HG03060 (cell line): ENCODE measurements around the gene C1QL4.

Source experiments
- ATAC-seq: cut with Tn5 transposase; IDR thresholded peaks from one replicate; pipeline ENCODE4 v1.9.1; 2021; ENCODE audit warnings: low read depth, moderate number of reproducible peaks; ENCODE audit not compliant: unreplicated experiment

Gene C1QL4

GRCh38 chr12:49348781-49349180 is 11.8 kb upstream of the C1QL4 start:
- no peak for ATAC-seq

DNA sequence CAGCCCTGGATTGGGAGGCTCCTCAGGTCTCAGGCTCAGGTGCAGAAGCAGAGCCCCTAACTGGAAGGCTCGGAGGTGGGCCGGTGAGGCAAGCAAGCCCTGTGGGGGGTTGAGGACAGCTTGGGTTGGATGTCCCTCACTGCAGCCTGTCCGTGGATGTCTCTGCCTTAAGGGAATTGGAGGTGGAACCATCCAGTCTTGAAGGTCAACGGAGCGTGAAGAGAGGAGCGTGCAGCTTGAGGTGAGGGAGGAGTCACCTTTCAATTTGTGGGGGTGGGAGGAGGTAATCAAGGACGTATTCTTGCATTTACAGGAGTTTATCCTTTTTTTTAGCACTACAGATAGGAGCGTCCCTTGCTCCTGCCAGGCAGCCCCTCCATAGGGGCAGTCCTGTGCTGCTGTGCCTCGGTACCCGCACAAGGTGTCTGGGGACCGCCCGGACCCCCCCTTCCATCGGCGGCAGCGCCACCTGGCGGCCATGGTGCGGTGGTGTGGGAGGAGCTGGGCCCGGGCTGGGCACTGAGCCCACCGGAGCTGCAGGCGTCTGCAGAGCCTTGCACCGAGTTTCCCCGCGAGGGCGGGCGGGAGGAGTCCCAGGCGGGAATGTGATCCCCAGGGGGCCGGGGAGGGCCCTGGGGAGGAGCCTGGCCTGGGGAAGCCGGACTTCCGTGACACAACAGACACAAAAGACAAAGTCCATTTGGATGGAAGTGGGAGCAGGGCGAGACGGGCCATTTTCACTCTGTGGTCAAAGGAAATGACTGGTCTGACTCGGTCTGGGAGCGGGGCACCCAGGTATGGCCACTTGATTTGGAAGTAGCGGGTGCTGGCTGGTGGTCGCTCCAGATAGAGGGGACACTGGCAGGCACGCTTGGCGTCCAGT is 10.6 kb upstream of the C1QL4 start:
- ATAC-seq: no peak

DNA sequence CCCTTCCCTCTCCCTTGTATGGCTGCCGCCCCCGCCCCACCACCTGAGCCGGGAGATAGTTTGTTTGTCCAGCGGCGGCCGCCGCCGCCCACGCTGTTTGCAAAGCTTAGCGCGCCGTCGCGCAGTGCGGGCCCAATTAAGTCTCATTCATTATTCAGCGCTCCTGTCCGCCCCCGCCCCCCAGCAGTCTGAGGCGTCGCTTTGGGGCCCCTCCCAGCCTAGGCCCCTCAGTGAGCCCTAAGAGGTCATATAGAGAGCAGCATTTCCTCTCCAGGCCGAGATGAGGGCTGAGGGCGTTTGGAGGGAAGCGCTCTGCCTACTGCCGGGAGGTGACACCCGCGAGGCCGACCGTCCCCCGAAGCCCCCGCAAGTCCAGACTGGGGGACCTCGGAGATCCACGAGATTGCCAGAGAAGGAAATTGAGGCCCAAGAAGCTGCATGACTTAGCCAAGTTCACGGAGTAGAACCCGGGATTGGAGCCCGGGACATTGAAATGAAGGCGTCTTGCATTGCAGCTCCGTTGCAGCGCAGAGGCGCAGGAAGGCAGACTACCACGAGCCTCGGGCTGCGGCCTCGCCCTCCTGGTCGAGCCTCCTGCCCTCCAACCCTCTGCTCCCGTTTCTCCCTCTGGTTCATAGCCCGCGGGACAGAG is 9.8 kb upstream of the C1QL4 start, which contains the start of gene DNAJC22:
Gene DNAJC22 (plus strand): TSS at position 230 of the 652 bp plus-strand sequence. CDS start 1,985 bp downstream, outside the sequence.
- ATAC-seq: no peak

DNA sequence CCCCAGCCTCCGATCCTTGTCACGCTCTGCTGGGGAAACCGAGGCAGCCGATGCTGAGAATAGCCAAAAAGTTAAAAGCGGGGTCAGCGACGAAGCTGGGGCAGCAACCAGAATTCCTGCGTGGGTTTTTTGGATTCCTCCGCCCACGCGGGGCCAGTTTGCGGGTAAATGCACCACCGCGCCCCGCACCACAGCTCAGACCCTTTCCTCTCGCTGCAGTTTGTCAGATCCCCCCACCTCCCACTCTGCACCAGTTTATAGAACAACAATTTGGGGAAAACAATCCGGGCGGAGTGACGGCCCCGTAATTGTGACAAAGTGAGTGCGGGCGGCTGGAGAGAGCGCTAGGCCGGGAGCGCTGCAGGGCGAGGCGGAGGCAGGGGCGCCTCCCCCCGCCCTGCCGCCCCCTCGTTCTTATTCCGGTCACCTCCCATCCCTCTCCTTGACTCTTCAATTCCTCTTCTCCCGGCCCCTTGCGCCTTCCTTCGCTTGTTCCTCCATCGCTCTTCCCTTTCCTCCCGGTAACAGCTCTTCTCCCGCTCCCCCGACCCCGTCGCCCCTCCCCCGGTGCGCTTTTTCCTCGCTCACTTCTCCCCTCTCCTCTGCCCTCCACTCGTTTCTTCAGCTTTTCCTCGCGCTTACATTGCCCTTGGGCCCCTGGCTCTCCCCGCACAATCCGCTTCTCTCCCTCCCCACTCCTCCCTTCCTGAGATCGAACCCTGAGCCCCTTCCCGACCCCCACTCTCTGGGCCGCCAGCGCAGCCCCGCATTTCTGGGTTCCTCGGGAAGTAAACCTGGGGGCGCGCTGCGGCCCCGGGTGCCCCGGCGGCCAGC is 9.1 kb upstream of the C1QL4 start:
- no peak for ATAC-seq

GRCh38 chr12:49345051-49345824 is 8.2 kb upstream of the C1QL4 start:
- ATAC-seq: no peak

DNA sequence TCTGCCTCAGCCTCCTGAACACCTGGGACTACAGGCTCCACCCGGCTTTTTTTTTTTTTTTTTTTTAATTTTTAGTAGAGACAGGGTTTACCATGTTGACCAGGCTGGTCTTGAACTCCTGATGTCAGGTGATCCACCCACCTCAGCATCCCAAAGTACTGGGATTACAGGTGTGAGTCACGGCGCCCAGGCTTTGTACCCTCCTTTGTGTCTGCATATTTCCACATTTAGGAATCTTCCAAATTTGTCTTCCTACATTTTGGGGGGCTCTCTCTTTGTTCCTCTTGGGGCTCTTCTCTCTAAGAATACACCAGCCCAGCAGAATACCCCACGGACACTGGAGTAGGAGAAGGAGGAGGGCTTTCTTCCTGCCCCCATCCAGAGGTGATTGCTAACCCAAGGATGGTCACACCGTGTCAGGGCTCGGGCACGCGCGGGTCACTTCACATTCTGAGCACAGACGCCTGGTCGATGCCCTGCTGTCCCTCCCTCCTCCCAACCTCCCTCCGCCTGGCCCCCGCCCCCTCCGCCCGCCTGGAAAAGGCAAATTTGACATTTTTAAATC is 7.6 kb upstream of the C1QL4 start:
- no peak for ATAC-seq

DNA sequence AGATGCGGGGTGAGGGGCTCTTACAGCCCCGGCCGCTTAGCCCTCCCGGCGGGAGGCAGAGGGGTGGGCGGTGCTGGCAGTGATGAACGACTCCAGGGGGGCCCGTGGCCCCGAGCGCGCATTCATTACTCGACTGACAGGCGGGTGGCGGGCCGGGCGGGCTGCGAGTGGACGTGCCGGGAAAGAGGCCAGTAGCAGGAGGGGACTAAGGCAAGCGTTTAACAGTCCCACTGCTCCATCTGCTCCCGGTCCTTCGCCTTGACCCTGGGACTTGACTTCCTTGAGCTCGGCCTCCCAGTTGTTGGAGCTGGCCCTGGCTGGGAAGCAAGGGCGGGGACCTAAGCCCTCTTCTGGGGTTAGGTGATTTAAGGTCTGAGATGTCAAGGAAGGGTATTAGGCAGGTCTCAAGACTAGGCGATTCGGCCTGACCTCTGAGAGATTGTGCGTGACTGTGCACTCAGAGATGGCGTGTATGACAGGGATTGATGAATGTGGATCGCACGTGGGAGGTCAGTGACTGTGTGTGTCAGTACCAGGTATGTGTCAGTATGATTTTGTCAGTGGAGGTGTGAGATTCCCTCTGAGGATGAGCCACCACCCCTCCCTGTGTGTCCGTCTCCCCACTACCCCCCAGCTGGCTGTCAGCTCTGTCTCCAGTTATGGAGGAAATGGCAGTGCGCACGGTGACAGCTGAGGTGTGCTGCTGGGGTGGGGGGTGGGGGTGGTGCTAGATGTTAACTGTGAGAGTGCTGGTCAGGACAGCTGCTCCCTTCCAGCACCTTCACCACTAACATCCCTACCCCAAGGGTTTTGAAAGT is 6.1 kb upstream of the C1QL4 start:
- no peak for ATAC-seq

GRCh38 chr12:49342066-49342913 is 5.3 kb upstream of the C1QL4 start:
- ATAC-seq: no peak

GRCh38 chr12:49341777-49342065 is 4.7 kb upstream of the C1QL4 start:
- no peak for ATAC-seq

DNA sequence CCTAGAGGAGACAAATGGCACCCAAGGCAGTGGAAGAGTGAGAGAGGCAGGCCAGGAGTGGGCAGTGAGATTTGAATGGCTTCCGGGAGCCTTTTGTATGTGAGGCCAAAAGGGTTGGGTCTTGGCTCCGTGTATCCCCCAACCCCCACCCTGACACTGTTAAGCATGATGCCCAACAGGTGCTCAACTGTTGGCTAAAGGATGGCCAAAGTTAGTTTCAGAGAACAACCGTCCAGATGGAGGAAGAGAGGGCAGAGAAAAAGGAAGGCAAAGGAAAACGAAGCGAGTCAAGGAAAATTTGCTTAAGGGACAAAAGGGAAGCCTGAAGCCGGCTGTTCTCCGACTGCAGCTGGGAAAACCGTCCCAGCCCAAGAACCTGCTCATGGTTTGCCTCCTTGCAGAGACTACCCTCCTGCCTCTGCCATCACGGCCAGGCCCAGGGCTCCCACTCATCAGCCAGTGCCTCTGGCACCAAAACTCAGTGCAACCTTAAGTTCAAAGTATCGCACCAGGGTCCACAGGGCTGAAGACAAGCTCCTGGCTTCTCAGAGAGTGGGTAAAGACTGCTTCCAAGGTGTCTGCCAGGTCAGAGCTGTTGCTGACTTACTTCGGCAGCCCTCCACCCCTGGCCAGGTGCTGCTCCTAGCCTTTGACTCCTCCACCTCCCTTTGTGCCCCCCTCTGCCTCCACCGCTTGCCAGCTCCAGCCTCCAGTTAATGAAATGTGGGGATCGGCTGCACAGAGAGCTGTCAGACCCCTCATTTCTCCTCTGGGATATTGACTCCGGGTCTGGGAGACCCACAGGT is 4.2 kb upstream of the C1QL4 start:
- ATAC-seq: no peak

GRCh38 chr12:49340095-49340870 is 3.3 kb upstream of the C1QL4 start:
- no peak for ATAC-seq

- no peak for ATAC-seq
Observed at GRCh38 chr12:49339464-49339861, 2.5 kb upstream of the C1QL4 start.

- ATAC-seq: no peak
Observed at GRCh38 chr12:49338830-49339463, 2.0 kb upstream of the C1QL4 start.

- ATAC-seq: no peak
Observed at GRCh38 chr12:49335955-49336644, 888 bp downstream of the C1QL4 start.

DNA sequence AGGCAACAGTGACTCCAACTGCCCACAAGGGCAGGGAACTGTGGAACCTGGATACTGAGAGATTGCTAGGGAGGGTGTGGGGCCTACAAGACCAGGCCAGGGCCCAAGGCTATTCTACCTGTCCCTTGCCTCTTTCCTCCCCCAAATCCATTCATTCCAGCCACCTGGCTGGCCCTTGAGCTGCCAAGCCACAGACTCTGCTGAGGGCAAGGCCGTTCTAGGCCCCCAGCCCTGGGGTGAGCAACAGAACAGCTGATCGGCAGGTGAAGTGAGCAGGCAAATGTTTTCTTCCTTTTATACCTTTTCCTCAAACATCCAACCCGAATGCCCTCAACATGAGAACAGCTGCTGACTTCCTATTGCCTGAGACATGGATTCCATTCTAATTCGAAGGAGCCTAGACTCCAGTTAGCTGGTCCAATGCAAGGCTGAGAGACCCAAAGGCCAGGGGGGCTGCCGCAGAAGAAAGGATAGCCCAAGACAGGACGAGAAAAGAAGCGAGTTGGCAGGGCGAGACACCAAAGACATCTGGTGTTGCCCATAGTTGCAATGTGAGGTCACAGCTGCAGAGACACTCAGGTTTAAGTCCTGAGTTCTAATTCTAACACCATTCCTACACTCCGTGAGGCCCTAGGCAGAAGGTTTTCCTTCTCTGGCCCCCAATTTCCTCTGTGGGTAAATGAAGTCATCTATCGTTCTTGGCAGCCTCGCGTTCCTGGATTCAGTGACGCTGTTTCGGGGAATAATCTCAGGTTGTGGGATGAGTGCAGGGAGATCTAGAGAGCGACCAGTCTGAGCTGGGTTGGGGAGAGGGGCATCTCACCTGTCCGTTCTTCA is 1.7 kb downstream of the C1QL4 start:
- no peak for ATAC-seq
